HL-60 (cell line): Measurements from ENCODE around the gene JAML.

Experiments
- POLR2AphosphoS5 ChIP-seq: IDR thresholded peaks from 2 replicates; pipeline ENCODE4 v1.6.1; 2012; ENCODE audit warnings: low read depth
- TF ChIP-seq, protein P1 (sequence below): IDR thresholded peaks from one replicate; pipeline ENCODE4 v1.5.1; 2011; ENCODE audit warnings: low read length, control low read depth, inconsistent platforms; ENCODE audit not compliant: insufficient read depth
- TF ChIP-seq, protein P2 (sequence below): IDR thresholded peaks from 2 replicates; pipeline ENCODE4 v1.6.1; 2012; ENCODE audit warnings: low read depth; ENCODE audit not compliant: insufficient replicate concordance

GRCh38 chr11:118238929-118239328, 14.1 kb upstream of the JAML start:
- TF ChIP-seq, protein P1, sequence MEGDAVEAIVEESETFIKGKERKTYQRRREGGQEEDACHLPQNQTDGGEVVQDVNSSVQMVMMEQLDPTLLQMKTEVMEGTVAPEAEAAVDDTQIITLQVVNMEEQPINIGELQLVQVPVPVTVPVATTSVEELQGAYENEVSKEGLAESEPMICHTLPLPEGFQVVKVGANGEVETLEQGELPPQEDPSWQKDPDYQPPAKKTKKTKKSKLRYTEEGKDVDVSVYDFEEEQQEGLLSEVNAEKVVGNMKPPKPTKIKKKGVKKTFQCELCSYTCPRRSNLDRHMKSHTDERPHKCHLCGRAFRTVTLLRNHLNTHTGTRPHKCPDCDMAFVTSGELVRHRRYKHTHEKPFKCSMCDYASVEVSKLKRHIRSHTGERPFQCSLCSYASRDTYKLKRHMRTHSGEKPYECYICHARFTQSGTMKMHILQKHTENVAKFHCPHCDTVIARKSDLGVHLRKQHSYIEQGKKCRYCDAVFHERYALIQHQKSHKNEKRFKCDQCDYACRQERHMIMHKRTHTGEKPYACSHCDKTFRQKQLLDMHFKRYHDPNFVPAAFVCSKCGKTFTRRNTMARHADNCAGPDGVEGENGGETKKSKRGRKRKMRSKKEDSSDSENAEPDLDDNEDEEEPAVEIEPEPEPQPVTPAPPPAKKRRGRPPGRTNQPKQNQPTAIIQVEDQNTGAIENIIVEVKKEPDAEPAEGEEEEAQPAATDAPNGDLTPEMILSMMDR = no peak
- TF ChIP-seq POLR2AphosphoS5 = no peak
- TF ChIP-seq, protein P2, sequence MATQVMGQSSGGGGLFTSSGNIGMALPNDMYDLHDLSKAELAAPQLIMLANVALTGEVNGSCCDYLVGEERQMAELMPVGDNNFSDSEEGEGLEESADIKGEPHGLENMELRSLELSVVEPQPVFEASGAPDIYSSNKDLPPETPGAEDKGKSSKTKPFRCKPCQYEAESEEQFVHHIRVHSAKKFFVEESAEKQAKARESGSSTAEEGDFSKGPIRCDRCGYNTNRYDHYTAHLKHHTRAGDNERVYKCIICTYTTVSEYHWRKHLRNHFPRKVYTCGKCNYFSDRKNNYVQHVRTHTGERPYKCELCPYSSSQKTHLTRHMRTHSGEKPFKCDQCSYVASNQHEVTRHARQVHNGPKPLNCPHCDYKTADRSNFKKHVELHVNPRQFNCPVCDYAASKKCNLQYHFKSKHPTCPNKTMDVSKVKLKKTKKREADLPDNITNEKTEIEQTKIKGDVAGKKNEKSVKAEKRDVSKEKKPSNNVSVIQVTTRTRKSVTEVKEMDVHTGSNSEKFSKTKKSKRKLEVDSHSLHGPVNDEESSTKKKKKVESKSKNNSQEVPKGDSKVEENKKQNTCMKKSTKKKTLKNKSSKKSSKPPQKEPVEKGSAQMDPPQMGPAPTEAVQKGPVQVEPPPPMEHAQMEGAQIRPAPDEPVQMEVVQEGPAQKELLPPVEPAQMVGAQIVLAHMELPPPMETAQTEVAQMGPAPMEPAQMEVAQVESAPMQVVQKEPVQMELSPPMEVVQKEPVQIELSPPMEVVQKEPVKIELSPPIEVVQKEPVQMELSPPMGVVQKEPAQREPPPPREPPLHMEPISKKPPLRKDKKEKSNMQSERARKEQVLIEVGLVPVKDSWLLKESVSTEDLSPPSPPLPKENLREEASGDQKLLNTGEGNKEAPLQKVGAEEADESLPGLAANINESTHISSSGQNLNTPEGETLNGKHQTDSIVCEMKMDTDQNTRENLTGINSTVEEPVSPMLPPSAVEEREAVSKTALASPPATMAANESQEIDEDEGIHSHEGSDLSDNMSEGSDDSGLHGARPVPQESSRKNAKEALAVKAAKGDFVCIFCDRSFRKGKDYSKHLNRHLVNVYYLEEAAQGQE = no peak
